ENCODE measurements around the gene BAAT.

Gene BAAT

DNA sequence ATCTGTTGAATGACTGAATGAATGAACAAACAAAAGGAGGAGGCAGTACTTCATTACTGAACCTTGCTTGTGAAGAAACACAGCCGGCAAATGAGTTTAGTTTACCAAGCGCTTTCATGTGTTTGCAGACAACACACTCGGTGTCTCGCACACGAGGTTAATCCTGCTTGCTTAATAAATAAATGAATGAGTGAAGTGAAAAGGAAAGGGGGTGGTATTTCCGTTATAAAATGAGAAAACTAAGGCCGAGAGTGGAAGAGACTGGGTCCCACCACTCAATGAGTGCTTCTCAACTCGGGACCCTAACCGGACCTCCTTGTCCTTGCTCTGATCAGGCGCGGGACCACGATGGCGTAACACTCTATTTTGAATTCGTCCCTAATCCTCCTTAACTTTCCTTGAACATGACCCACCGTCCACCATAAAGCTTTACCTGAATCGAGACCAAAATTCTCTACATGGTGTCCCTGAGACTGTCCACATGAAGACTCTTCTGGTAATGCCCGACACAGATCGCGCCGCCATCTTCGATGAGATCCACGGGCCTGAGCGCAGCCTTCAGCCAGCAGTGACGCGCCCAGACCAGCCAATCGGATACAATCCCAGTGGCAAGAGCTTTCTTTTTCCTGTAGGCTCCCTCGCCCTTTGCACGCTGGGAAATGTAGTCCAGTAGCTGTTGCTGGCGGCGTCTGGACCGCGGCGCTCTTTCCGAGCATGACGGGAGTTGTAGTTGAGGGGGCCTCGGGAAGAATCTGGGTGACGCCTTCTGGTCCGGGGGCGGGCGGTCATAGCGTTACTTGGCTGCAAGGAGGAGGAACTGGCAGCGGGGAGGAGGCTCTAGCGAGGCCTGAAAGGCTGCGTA is 13.5 kb upstream of the BAAT start, which contains the start of the genes MRPL50 and ZNF189:
MRPL50 (minus strand) TSS at position 551 of the 862 bp plus-strand sequence; CDS start at position 525, 26 bp downstream.
ZNF189 (plus strand) TSS at position 784 of the 862 bp plus-strand sequence. CDS start 306 bp downstream, outside the sequence.
- peak; percentile 97 for DNase-seq

DNA sequence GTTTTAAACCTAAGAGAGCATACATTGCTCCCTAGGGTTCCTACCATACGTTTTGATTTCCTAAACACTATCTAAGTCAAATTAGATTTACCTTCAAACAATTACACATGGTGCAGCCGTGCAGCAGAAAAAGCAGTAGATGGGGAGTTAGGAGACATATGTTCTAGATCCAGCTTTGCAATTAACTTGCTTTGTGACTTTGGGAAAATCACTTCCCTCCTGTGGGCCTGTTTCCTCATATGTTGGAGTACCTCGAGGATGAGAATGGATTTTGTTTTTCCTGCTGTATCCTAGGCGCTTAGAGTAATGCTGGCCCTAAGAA is 12.9 kb upstream of the BAAT start:
- no peak for DNase-seq

DNA sequence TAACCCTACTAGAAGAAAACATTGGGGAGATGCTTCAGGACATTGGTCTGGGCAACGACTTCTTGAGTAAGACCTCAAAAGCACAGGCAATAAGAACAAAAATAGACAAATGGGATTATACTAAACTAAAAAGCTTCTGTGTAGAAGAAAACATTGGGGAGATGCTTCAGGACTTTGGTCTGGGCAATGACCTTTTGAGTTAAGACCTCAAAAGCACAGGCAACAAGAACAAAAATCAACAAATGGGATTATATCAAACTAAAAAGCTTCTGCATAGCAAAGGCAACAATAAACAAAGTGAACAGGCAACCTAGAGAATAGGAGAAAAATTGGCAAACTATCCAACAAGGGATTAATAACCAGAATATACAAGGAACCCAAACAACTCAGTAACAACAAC is 9.9 kb upstream of the BAAT start:
- DNase-seq: no peak

- no peak for DNase-seq
Measured at GRCh38 chr9:101393135-101393534, 8.3 kb upstream of the BAAT start.

DNA sequence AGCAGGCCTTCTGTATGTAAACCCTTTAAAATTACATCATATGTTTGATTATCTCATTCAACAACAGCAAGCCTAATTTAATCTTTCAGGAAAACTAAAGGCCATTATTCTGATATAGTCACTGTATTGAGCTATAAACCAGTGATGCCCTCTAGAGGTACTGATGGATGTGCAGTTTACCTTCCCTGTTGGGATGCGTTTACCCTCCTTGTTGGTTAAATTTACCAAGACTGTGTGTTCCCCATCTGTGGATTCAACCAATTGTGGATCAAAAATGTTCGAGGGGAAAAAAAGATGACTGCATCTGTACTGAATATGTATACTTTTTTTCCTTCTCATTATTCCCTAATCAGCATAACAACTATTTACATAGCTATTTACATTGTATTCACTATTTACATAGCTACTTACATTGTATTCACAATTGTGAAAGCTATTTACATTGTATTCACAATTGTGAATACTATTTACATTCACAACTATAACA is 3.7 kb upstream of the BAAT start:
- peak; percentile 50 for DNase-seq

DNA sequence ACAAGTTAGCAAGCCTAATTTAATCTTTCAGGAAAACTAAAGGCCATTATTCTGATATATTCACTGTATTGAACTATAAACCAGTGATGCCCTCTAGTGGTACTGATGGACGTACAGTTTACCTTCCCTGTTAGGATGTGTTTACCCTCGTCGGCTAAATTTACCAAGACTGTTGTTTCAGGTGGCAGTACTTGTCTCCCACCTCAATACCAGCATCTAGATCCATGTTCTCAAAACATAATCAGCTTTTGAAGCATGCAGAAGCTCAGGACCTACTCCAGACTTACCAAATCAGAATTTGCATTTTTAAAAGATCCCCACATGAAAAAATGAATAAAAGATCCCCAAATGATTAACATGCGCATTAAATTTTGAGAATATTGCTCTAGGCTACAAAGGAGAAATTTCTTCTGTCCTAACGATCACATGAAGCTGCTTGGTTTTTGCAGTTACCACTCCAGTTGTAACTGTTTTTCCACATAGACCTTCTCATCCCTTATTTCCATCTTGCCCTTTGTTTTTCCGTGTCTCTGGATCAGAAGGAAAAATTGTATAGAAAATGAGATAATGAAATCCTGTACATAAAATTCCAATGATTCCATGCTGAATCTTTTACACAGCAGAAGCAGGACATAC is 3.2 kb upstream of the BAAT start:
- DNase-seq: peak; percentile 57

DNA sequence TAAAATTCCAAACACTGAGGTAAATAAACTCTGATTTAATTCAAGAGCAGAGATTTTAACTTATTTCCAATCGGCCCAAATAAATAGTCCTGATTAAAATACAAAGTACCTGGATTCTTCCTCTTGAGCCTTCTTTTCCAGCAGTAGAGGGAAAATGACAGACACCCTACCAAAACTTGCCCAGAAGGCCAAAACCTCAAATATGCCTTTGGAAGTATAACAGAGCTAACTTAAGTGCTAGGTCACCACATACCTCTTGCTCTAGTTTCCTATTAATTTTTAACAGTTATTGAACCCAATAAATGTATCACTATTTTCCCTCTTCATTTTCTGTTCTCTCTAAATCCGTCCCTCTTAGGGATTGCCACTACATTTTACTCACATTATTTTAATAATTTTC is 1.4 kb downstream of the BAAT start:
- no peak for DNase-seq

DNA sequence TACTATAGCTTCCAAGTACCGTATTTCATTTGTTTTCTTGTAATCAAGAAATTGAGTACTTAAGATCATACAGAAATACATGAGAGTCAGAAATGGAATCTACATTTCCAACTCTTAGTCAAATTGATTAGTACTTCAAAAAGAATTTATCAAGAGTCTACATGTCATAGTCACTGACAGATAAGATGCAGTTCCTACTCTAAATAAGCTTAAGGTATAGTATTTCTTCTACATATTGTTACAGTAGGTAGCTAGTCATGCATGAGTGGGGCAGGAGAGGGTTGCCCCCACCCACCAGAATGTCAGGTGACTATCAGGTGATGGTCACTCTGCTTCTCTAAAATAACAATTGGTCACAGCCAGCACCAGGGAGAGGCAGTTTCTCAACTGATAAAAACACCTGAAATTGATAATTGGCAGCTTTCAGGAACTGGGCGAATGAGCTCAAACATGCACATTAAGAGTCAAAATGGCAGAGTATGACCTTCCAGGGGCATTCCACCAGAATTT is 2.9 kb downstream of the BAAT start:
- DNase-seq: no peak

- DNase-seq: no peak
Measured at GRCh38 chr9:101381118-101381517, 3.7 kb downstream of the BAAT start.

DNA sequence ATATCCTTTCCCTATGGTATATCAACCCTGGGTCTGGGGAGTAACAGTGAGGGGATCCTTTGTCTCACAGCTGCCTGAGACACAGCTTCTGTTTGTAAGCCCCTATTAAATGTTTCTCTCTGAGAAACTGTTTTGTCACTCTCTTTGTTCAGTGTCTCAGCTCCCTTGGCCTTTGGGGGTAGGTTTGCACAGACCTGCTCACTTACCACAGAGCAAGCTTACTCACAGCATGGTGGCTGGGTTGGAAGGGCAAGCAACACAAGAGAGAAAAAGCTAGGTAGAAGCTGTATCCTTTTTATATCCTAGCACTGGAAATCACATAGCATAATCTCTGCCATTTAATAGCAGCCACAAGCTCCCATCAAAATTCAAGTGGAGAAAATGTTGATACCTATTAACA is 4.5 kb downstream of the BAAT start:
- no peak for DNase-seq

DNA sequence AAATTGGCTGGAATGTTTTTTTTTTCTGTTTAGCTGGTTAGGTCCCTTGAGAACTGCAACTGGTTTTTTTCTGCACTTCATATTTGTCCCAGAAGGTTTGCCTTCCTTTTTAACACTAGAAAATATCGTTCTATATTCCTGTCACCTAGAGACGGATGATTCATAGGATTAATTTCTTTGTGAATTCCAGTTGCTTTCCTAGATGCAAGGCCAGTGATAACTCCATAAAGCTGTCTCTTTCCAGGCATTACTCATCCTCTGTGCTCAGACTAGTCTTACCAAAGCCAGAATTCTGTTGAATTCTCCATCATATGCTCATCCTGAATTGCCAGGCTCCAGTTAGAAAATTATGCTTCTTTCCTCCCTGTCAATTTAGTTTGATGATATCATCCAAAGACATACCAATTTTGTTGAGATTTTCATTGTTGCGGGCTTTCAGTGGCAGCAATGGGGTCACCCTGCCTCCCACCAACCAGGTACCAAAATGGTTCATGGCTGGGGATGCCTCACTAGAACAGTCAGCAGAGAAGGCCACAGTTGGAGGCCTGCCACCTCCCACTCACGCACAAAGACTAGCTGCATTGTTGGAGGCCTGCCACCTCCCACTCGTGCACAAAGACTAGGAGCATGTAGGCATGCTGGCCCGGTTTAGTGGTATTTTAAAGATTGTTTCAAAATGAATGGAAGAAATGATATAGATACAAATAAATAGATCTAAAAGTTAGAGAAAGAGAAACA is 8.5 kb downstream of the BAAT start:
- no peak for DNase-seq

DNA sequence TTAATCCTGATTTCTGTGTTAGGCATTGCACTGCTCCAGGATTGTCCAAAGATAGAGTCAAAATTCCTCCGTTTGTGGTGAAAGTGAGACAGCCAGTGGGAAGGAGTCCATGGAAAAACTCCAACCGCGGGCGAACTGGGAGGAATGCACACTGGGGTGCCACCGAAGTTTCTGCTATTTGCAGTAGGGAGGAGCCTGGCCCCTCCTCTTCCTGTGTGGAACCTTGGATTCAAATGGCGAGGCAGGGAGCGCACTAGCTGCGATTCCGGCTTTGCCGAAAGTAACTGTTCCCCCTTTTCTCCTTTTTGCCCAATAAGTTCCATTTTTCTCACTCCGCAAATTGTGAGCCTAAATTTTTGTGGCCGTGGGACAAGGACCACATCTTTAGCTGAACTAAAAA is 9.3 kb downstream of the BAAT start:
- no peak for DNase-seq

GRCh38 chr9:101372327-101373118 is 12.3 kb downstream of the BAAT start:
- DNase-seq: no peak

DNA sequence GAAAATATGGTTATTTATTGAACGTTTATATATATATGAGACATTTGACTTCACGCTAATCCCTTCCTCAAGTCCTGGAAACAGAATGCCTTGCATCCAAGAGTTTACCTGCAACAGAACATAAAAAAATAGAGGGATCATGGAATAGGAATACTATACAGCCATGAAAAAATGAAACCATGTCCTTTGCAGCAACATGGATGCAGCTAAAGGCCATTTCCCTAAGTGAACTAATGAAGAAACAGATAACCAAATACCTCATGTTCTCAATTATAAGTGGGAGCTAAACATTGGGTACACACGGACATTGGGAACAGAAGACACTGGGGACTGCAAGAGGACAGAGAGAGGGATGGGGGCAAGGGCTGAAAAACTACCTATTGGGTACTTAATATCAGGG is 13.0 kb downstream of the BAAT start:
- DNase-seq: no peak

DNA sequence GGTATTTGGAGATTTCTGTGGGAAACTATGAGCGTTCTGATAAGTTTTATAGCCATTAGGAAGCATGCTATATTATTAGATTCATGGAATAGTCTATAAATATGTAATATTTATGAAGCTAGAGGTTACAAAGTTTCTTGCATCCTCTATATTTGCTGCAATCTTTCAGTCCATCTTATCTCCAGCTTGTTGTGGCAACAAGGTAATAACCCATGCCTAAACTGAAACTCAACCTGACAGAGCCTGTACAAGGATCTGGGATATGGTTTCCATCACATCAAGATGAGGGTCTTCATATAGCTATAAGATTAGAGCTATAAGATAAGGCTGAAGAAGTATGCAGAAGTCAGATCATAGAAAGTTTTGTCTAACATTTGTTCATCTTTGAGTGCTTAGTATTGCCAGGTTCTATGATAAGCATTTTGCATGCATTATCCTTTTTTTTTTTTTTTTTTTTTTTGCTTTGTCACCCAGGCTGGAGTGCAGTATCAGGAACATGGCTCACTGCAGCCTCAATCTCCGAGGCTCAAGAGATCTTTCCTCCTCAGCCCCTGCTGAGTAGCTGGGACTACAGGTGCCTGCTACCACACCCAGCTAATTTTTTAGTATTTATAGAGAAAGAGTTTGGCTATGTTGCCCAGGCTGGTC is 14.8 kb downstream of the BAAT start:
- no peak for DNase-seq

DNA sequence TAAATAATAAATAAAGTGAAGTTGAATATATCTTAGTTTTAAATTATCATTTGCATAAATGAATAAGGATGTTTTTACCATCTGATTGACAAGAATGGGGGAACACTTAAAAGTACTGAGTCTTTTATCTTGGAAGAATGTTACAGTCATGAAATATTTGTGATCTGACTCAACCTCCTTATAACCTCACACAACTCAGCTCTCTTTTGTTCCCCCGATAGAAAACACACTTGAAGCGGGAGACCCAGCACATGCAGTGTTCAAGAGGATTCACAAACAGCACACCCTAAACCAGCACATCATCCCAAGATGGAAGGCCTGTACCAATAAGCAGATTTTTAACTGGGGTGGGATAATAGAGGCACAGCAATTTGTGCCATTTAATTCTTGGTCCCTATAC is 15.5 kb downstream of the BAAT start:
- no peak for DNase-seq

DNA sequence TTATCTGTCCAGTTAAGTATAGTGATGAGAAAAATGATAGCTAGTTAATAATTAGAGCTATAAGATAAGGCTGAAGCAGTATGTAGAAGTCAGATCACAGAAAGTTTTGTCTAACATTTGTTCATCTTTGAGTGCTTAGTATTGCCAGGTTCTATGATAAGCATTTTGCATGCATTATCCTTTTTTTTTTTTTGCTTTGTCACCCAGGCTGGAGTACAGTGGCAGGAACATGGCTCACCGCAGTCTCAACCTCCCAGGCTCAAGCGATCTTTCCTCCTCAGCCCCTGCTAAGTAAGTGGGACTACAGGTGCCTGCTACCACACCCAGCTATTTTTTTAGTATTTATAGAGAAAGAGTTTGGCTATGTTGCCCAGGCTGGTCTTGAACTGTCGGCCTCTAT is 17.5 kb downstream of the BAAT start:
- no peak for DNase-seq

DNA sequence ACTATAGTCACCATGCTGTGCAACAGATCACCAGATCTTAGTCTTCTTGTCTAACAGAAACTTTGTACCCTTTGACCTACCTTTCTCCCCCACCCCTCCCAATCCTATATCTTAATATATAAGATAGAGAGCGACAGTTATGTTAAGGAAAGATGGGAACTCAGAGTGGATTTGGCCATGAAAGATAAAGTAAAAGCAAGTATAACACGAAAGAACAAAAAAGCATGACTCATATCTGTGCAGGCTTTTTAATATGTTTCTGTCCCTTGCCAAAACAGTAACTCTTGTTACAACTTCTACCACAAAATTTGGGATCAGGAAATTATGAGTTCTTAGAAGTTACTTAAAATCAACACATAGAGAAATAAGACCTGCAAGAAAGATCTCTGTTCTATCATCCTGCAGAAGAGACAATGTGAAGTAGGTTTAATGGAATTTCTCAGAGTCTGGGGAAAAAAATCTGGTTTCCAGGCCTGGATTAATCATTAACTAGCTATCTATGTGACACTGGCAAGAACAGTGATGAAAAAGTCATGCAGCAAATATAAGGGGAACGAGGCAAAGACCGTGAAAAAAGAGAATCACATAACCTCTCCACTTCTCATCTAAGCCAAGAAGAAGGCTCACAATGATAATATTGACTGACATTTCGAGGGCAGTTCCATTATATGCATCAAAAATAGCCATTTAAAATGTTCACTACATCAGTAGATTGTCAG is 18.6 kb downstream of the BAAT start:
- no peak for DNase-seq

GRCh38 chr9:101365181-101365580 is 19.6 kb downstream of the BAAT start:
- DNase-seq: no peak

- DNase-seq: no peak
Measured at GRCh38 chr9:101362450-101362849, 22.4 kb downstream of the BAAT start.

GRCh38 chr9:101360647-101361046 is 24.2 kb downstream of the BAAT start:
- DNase-seq: no peak
